HTR-8/SVneo (cell line): ENCODE measurements around the gene TEAD1.

Experiments used
- DNase-seq: peaks from one replicate; pipeline ENCODE4 v3.0.0; 2011; ENCODE audit warnings: low spot score, mixed read lengths; ENCODE audit not compliant: insufficient read length
- FAIRE-seq: peaks from 2 replicates; lab custom pipeline; 2011; peaks lifted over from hg19 to GRCh38; lab: Jason Lieb, UNC

The TEAD1 gene

DNA sequence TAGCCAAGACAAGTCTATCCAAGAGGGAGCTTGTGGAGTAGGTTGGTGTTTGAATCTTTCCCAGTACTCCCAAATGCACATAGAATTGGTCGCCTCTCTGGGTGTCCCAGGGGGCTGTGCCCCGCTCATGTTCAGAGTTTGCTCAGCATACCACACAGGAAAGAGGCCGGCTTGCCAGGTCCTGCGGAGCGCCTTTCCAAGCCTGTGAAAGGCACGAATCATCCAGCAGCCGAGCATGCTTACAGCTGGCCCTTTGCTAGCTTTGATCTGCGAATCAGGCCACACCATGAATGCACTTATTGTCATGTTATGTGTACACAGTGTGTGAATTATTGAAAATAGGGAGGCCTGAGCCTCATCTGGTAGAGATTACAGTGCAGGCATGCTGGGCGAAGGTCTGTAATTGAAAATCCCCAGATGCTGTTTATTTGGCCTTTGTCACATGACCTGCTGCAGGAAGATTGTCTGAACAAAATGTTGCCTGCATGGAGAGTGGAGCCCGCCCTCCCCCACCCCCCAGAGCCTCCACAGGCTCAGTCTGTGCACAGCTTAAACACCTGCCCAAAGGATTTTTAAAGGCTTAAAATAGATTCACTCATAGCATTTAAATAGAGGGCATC is 171.6 kb downstream of the TEAD1 start:
- FAIRE-seq (no peak), DNase-seq (no peak)

- FAIRE-seq = no peak
- DNase-seq = no peak
Measured at GRCh38 chr11:12846786-12847615, 172.8 kb downstream of the TEAD1 start.

- DNase-seq (no peak), FAIRE-seq (no peak)
Measured at GRCh38 chr11:12848413-12848812, 174.2 kb downstream of the TEAD1 start.

- DNase-seq (no peak), FAIRE-seq (no peak)
Measured at GRCh38 chr11:12853325-12853651, 179.1 kb downstream of the TEAD1 start.

DNA sequence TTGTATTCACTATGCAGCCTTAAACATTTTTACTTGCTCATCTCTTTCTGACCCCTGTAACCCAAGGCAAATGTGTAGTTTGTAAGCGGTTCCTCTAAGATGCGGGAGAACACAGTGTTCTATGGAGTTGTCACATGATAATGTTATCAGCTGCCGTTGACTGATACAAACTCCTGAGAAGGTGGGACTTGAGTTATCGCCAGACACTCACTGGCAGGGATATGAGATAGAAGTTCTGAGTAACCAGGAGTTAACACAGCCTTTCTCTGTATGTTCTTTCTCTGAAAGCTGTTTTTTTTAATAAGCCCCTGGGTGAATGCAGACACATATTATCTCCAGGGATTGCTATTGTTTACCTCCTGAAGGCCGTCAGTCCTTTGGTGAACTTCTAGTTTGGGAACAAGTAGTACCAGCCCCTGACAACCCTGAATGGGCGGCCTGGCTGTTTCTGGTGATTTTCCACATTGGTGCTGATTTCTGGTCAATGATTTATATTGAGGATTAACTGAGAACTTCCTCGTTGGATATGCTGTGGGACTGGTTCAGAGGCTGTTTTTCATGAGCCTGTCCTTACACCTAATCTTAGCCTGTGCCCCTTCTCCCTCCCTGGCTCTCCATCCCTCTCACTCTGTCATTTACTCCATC is 179.6 kb downstream of the TEAD1 start:
- no peak for FAIRE-seq
- no peak for DNase-seq

DNA sequence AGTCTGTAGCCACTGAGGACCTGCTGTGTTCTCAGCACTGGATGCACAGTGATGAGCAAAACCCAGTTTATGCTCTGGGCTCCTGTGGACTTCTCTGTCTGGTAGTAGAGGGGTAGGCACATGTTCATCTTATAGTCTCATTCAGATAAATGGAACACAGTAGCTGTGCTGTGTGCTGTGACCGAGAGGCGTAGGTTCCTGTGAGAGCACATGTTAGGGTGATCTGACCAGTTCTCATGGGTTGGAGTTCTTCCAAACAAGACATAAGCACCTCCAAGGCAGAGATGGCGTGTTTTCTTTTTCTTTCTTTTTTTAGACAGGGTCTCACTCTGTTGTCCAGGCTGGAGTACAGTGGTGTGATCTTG is 180.1 kb downstream of the TEAD1 start:
- DNase-seq = no peak
- FAIRE-seq = no peak

GRCh38 chr11:12854829-12855228 is 180.6 kb downstream of the TEAD1 start:
- DNase-seq (no peak), FAIRE-seq (no peak)

GRCh38 chr11:12856338-12856737 is 182.1 kb downstream of the TEAD1 start:
- FAIRE-seq (no peak), DNase-seq (no peak)

DNA sequence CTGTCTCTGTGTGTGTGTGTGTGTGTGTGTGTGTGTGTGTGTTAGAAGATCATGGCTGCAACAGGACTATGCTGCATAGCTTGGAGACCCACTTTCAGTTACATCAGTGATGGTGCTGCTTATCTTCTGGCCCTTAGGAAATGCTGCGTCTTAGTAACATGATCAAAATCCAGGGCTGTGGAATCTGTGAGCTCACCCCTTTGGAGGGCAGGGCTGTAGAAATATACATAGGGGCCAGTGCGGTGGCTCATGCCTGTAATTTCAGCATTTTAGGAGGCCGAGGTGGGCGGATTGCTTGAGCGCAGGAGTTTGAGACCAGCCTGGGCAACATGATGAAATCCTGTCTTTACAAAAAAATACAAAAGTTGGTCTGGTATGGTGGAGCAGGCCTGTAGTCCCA is 183.4 kb downstream of the TEAD1 start:
- FAIRE-seq (no peak), DNase-seq (no peak)

DNA sequence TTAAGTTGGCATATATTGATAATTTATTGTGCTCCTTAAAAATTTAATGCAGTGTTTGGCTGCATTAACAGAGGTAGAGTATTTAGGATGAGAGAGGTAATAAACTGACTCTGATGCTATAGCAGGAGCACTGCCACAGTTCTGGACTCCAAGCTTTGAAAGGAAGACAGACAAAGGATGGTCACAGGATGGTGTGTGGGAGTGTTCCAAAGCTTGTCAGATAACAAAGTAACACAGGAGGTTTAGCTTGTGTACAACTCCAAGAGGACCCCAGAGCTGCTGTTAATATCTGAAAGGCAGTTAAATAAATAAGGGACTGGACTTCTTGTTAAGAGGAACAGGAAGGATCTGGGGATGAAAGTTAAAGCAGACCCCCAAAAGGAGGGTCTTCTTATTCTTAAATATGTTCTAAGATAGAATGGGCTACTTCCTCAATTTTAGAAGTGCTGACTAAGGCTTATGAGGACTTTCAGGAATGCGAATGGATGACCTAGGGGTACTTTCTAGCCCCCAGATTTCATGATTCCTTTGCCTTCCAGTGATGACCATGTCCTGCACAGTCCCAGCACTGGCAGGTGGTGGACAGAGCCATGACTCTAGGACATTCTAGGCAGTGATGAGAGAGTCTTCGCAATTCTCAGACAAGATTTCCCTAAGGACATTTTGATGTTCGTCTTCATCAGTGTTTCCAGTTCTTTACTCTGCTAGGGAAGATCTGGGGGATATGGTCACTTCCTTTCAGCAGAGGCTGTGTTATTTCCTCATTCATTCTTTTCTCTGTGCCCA is 185.8 kb downstream of the TEAD1 start:
- DNase-seq = no peak
- FAIRE-seq = no peak

GRCh38 chr11:12860827-12861226 is 186.6 kb downstream of the TEAD1 start:
- DNase-seq (no peak), FAIRE-seq (no peak)

GRCh38 chr11:12862696-12863469 is 188.7 kb downstream of the TEAD1 start:
- peak; percentile 59 for FAIRE-seq
- peak; percentile 71 for DNase-seq

DNA sequence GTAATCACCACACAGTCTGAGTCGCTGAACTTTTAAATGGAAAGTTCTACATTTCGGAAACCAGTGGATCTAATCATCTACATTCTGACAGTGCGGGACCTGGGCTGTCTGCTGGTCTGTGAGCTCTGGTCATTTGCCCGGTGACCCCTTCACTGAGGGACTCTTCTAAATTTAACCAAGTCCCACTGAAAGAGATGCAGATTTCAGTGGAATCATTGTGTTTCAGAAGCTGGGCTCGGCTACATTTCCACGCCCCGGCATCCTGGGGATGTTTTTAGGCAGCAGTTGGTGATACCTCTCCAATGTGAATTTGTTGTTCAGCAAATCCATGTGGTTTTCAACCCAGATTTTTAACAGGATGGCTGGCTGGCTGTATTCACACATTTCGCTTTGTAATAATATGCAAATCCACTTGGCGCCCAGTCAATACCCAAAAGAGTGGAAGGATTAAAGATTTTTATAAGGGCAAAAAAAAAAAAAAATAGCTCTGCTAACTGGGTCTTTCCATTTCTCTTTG is 189.4 kb downstream of the TEAD1 start:
- FAIRE-seq (no peak), DNase-seq (no peak)

DNA sequence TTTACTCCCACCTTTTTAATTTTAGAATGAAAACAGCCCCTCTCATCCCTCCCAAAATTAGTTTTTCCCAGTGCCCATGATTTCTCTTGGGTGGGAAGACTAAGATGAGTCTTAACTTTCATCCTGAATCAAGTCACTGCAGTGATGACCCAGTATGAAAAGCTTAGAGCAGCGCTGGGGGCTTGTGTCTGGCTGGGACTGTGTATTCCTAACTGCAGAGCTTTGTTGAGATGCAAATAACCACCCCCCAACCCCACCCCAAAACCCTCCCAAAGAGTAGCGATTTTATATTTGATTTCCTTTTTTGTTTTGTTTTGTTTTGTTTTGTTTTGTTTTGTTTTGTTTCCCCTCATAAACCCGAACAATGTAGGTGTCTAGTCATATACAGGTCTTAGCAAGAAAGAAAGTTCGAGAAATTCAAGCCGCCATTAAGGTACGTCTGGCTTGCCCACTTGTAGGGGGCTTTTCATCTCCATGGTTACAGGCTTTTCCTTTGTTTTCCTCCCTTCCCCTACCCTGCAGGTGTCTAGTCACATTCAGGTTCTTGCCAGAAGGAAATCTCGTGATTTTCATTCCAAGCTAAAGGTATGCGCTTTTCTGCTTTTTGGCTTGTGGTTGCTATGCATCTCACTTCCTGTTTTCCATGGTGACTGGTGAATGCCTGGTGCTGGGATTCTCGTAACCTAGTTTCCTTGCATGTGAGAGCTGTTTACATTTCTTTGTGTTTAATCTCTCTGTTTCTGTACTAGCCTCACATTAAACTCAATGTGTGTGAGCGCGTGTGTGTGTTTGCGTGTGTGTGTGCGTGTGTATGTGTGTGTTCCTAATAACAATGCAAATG is 190.3 kb downstream of the TEAD1 start:
- DNase-seq (peak; percentile 20), FAIRE-seq (peak; percentile 85)

DNA sequence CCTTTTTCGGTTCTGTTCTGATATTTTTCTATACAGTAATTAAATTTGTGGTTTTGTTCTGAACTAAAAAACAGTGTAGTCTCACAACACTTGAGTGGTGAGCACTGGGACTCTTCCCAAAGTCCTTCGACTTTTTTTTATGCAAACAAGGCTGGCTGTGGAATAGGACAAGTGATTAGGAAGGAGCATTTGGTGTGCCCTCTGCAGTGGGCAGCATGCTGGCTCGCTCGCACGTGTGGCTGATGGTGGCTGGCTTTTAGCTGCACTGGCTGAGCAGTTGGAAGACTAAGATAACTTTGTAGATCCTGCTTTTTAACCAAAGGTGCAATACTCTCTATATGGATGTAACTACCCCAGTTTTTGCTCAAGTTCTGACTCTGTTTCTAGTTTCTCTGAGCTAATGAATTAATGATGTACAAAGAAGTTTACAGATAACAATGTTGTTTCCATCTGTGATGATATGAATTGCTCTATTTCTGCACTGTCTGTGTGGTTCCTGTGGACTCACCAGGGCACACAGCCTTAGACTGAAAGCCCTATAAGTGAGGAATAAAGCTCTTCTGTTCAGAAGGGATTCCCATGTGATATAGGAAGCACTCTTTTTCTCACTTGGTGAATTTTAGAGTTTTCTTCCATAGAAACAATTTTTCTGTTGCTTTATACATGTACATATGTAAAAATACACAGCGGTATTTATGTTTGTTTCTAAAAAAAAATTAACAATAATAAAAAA is 191.8 kb downstream of the TEAD1 start:
- no peak for FAIRE-seq
- no peak for DNase-seq

DNA sequence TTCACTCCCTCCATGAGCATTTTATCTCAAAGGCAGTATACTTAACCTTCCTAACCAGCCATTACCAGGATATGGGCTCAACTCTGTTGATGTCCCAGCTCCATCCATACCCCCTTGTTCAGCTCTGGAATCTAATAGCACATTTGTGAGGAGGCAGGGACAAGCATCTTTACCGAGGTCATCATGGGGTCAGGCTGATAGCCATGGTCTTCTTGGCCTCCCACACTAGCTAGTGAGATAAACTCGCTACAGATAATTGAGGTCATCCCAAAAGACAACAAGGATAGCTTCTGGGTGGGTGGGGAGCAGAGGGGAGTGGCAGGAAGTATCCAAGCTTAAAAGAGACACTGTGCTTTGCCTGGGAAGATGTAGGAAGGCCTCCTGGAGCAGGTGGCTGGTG is 193.3 kb downstream of the TEAD1 start:
- no peak for DNase-seq
- FAIRE-seq = no peak

DNA sequence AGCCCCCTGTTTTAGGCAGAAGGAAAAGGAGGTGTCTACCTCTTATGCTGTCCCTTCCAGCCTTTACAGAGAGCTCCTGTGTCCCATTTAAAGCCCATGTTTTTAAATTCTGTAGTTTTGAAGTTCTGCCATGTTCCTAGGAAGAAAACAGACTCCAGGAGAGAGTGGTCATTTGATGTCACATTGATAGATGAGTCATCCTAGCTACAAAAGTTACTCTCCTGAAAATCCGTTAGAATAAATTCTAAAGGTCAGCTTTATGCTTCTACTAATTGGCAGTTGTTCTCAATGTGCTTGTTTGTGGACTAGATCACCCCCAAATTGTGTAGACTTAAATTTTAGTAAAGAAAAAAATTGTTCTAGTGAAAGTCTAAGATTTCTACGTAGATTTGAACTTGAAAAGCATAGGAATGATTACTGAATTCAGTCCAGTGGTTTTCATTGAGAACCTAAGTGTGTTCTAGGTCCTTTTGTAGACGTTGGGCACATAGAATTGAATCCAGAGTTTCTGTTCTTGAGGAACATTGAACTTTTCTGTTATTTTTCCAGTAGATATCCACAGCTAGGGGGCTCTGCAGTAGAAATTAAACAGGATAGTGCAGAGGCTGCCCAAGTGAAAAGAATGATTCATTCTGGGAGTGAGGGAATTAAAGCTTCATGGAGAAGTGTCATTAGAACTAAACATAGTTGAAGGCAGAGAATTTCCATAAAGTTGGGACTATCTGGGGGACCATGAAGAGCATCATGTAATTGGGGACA is 194.3 kb downstream of the TEAD1 start:
- DNase-seq = no peak
- no peak for FAIRE-seq

GRCh38 chr11:12871241-12871640 is 197.0 kb downstream of the TEAD1 start:
- FAIRE-seq (no peak), DNase-seq (no peak)
